GM18502 (cell line): ENCODE measurements around the gene FADD.

Experiments used
- ATAC-seq: cut with Tn5 transposase; IDR thresholded peaks from one replicate; pipeline ENCODE4 v1.9.1; 2021; ENCODE audit warnings: mild to moderate bottlenecking; ENCODE audit not compliant: unreplicated experiment, poor library complexity

FADD gene

DNA sequence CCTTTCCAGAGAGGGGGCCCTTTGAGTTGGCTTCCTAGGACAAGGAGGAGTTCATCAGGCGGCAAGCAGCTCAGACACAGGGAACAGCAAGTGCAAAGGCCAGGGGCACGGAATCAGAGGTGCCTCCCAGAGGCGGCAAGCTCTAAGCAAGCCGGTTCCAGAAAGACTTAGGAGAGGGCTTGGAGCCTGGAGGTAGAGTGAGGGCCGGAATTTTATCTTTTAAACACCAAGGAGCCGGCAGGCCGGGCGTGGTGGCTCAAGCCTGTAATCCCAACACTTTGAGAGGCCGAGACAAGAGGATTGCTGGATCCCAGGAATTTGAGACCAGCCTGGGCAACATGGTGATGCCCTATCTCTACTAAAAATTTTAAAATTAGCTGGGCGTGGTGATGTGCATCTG, 26.6 kb downstream of the FADD start:
- no peak for ATAC-seq

DNA sequence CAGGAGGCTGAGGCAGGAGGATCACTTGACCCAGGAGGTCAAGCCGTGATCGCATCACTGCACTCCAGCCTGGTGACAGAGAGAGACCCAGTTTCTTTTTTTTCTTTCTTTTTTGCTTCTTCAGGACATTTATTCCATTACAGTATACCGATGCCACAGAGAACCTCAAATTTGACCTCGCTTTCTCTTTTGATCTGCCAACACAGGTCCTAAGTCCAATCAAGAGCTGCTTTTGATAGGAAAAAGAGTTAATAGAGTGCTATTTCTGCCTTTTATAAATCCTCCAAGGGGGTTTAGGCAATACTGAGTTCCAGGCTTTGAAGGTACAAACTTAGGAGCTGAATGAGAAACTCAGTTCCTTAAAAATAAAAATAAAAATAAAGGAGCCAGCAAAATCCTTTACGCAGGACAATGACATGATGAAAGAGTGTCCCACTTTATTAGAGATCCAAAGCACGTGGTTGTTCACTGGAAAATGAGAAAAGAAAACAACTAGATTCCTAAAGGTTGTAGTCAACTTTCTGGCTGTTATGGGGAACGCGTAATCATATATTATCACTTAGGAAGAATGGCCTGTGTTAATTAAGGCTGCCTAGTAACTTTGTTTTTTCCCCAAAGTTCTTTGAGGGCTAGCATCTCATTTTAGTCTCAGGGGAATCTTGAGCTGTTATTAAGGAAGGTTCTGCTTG, 27.2 kb downstream of the FADD start:
- no peak for ATAC-seq

DNA sequence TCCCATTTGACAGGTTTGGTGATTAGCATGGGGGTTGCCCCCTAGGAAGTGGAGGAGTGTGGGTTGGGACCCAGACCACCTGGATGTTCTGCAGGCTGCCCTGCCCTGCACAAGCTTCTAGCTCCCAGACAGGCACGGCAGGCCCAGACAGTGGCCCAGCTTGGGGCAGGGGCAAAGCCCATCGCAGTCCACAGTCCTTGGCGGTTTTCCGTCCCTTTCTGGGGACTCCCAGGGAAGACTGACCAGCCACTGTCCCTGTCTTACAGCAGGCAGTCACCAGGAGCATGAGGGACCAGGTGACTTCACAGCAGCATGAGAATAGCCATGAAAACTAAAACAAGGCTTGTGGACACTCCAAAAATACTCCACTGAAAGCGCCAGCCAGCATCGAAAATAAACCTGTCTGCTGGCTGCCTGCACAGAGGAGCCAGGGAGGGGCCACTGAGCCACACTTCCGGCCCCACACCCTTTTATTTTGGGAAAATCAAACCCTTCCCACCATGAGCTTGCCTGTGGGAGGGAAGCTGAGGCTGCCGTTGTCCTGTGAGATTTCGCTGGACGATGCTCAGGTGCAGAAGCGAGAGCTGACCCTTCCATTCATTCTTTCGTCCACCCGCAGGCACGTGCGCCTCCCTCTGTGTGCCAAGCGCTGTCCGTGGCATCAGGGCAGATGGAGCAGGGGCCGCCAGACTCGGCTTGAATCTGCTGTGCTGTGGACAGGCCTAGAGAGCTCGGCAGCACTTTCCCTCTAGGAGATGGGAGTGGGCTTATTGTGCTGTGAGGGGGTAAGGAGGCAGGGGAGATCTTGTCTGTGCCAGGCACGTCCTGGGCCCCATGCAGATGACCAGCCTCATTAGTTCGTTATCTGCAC, 28.0 kb downstream of the FADD start:
- ATAC-seq = no peak

DNA sequence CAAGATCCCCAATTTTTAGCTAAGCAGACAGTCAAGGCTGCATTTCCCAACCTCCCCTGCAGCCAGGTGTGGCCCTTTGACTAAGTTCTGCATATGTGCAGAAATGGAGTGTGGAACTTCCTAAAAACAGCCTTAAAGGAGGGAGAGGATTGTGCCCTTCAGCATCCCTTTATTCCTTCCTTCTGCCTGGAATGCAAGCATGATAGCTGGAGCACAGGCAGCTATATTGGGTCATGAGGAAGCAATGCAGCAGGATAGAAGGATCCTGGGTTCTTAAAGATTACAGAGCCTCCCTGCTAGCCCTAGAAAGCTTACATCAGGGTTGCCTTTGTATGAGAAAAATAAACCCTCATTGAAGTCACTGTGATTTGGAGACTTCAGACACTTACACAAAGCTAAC, 29.9 kb downstream of the FADD start:
- ATAC-seq = no peak

DNA sequence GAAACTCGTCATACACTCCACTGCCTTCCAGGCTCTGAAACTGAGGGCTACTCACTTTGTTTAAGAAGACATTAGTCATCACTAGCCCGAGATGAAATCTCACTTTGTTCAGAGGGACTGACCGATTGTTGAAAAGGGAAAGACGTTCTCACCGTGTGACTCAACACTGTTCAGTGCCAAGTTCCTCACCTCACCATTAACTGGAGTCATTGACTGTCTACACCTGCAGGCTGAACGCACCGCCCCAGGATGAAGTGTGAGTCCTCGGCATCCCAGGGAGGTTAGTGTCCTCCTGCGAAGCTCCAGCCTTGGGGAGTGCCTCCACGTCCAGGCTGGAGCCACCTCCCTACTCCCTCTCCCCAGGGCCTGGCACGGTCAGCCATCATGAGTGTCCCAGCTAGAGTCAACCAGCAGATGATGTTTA, 30.4 kb downstream of the FADD start:
- ATAC-seq = no peak

DNA sequence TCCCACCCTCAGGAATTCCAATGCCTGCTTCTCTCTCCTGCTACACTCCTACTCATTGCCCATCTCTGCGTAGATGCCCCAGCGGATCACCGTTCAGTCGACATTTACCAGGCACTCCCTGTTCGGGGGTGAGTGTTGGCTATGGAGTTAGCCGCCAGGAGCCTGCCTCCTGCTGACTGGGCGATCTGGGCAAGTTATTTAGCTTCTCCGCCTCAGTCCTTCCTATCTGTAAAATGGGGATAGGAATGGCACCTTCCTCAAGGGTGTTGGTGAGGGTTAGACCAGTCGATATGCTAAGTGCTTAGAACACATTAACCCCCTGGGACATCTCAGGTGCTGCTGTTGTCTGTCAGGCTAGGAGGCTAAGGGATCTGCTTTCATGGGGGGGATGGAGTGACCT, 30.9 kb downstream of the FADD start:
- ATAC-seq = no peak

DNA sequence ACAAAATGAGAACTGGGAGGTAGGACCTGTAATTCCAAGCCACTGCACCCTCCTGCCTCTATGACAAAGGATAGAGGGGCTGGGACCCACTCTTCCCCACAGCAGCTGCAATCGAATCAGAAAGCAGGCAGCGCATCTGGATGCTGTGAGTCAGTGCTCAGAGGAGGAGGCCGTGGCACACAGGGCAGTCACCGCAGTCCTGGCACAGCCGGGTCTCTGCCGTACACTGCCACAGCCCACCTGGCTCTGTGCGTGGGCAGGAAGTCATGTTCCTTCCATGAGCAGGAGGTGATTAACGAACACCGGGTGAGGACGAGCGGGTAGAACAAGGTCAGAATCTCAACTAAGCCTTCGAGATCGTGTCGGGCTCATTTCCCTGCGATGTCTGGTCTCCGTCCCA, 37.2 kb downstream of the FADD start:
- ATAC-seq = no peak

DNA sequence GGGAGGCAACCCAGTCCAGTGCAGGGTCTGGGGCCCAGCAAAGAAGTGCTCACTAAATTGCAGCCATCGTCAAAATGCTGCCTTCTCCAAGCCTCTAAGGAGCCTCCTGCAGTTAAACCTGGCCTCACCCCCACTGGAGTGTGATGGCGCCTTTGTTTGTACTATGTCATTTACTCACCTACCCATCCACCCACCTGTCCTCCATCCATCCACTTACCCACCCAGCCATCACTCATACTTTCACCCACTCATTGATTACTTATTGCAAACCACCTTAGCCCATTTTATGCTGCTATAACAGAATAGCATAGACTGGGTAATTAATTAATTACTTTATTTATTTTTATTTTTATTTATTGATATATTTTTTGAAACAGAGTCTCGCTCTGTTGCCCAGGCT, 38.6 kb downstream of the FADD start:
- no peak for ATAC-seq

DNA sequence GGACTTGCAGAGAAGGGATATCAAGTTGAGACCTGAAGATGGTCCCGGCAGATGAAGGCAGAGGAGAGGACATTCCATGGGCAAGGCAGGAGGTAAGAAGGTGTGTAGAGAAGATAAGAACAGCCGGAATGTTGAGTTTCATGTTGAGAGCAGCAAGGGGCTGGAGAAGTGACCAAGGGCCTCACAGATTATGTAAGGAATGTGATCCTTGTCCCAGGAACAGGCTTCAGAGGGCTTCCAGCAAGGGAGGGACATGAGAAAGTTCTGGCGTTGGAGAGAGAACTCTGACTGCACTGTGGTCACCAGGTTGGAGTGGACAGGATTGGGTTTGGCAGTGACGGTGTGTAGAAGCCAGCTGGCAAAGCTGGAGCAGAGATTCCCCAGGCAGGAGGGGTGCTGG, 39.8 kb downstream of the FADD start:
- no peak for ATAC-seq

DNA sequence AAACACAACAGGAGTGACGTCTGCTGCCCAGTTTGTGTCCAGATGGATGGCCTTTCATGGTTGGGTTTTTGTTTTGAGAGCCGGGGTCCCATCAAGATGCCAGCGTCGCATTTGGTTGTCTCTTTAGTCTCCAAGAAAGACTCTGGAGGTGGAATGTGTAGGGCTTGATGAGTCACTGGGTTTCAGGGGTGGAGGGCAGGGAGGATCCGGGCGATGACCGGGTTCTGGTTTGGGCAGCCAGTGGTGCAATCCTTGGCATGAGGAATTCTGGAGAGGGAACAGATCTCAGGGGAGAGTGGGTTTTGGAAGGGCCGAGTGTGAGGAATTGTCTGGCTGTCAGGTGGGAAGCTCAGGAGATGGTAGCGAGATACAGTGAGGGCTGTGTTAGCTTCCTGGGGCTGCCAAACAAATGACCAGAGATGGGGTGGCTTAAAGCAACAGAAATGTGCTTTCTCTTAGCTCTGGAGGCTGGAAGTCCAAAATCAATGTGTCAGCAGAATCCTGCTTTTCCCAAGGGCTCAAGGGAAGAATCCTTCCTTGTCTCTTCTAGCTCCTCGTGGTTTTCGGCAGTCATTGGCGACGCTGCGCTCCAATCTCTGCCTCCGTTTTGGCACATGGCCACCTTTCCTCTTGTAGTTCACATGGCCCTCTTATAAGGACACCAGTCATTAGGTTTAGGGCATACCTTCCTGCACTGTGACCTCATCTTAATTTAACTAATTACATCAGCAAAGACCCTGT, 41.0 kb downstream of the FADD start:
- no peak for ATAC-seq

DNA sequence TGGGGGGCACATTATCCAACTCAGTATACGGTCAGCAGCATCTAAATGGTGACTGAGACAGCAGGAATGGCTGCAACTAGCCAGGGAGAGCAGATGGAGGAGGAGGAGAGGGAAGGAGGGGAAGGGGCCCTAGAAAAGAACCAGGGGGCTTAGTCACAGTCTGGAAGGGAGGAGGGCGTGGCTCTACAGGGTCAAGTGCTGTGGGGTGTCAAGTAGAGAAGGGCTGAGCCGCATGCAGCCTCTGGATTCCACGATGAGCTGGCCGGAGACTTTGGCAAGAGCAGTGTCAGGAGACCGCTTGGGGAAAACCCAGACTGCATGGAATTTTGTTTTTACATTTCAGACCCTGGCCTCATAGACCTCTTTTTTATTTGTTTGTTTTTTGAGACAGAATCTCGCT, 41.6 kb downstream of the FADD start:
- no peak for ATAC-seq

DNA sequence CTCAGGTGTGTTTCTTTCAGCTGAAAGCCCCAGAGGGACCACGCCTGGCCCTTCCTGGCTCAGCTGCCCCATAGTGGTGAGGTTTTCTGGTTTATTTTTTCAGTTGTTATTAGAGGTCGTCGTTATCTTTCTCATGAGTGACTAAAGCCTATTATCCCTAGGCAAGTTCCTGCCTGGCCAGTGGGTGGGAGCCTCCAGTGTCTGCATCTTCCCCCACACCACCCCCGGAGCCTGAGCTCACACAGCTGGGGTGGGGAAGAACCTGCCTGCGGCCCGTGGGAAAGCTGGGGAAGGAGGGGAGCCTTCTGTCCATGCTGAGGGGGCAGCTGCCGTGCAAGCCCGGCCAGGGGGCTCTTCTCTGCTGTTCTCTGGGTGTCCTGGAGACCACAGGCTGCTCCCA, 43.1 kb downstream of the FADD start:
- no peak for ATAC-seq

DNA sequence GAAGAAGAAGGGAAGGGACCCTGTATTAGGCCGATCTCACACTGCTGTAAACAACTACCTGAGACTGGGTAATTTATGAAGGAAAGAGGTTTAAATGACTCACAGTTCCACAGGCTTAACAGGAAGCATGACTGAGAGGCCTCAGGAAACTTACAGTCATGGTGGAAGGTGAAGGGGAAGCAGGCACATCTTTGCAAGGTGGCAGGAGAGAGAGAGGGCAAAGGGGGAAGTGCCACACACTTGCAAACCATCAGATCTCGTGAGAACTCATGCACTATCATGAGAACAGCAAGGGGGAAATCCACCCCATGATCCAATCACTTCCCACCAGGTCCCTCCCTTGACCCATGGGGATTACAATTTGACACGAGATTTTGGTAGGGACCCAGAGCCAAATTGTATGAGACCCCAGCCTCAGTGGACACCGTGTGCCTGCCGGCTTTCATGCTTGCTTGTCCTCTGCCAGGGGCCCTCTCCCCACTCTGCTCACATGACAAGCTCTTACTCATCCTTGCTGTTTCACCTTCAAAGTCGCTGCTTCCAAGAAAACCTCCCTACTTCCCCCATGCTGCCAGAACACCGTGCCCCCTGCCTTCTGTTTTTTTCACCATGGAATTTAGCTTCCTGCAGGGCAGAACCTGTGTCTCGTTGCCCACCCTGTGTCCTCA, 44.1 kb downstream of the FADD start:
- no peak for ATAC-seq

DNA sequence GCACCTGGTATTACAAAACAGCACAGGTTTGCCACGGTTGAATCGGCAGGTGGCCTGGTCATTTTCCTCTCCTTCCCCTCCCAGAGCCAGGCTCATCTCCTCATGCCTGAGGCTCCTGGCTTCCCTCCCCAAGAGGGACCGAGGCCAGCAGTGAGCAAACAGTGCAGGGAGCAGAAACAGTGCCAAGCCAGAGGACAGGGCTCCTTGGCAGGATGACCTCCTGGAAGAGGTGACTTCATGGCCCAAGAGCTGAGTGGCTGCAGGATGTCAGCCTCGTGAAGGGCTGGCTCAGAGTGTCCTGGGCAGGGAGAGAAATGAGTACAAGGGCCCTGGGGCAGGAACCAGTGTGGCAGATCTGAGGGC, 44.6 kb downstream of the FADD start:
- no peak for ATAC-seq

DNA sequence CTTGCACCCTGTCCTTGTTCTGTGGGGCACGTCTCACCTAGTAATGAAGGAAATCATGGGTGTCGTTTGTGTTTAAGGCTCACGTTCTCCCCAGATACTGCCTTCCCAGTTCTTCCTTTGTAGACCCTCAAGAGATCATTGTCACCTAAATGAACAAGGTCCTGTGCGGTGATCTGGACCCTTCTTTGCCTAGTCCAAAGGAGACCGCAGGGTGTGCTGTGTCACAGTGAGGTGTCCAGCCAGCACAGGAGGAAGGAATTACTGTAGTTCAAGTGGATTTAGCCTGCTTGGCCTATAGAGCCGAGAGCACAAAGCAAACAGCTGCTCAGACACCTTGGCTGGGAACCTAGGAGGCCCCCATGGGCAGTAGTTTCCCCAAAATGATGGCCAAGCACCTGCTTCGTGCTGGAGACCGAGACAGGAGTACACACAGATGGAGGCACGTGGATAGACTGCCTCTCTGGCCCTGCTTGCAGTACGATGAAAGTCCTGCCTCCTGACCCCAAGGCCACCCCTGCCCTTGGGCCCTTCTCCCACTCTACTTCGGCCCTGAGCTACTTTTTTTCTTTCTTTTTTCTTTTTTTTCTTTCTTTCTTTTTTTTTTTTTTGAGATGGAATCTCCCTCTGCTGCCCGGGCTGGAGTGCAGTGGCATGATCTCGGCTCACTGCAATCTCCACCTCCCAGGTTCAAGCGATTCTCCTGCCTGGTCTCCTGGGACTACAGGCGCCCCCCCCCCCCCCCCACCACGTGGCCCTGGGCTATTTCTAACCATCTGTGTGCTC, 48.0 kb downstream of the FADD start:
- no peak for ATAC-seq

DNA sequence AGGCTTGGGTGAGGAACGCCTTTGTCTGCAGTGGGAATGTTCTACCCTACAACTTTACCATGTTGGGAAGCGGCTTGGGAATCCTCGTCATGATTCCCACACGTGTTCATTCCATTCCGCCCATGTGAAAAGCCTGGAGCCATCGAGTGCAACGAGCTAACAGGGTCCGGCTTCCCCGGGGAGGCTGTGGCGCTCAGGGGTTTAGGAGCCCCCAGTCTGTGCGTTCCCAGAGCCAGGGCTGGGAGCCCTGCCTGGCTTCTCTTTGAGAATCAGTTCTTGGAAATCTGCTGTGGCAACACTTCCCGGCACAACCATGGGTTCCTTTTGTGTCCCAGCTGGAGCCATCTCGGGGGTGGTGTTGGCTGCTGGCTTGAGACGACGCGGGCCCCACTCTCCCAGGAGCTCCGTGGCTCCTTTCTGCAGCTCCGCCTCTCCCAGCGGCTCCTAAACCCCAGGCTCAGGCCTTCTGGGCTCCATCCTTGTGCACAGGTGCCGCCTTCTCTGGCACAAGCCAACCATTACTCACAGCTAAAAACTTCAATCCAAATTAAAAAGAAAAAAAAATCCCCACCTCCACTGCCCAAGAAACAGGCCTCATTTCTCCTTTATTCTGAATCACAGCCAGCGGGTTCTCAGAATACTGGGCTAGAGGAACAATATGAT, 48.7 kb downstream of the FADD start:
- ATAC-seq = no peak

DNA sequence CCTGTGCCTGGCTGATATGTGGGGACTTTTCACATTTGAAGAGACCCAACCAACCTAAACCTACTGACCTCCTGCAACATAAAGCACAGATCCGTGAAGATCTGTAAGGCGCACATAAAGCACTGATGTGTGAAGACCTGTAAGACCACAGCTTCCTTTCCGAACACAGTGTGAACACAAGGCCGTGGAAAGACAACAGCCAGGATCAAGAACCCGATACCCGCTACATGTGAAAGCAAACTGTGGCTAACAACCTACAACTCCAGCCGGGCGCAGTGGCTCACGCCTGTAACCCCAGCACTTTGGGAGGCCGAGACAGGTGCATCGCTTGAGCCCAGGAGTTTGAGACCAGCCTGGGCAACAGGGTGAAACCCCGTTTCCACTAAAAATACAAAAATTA, 49.7 kb downstream of the FADD start:
- no peak for ATAC-seq

DNA sequence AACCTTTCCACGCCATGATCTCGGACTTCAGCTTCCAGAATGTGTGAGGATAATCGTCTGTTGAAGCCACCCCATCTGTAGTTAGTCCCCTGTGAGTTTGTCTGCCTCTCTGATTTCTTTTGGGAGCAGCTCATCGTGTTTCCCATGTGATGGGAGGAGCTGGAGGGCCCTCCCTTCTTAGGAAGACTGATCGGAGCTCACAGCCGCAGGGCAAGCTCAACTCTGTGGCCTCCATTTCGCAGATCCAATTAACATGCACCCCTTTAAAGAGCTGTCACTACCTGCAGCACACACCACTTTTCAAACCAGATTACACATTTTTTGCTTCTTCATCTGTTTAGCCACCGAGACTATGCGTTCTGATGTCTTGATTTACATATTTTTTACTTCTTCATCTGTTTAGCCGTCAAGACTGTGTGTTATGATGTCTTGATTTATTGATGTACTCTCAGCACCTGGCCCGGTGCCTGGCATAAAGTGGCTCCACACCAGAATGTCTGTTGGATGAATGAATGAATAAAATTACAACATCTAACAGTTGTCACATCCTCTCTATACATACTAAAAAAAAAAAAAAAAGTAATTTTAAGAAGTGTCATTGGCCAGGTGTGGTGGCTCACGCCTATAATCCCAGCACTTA, 52.5 kb downstream of the FADD start:
- no peak for ATAC-seq
